Esophagus muscularis mucosa (tissue), 3 donors: ENCODE data around the gene LGALS3.

Source experiments
- POLR2A ChIP-seq: fragments of 450-650 bp; IDR thresholded peaks from one replicate; pipeline ENCODE4 v1.6.1; 2017; ENCODE audit warnings: antibody characterized with exemption, moderate library complexity, mild to moderate bottlenecking, low read depth
- POLR2AphosphoS5 ChIP-seq, 2 donors: sonication (generic); formaldehyde crosslinking; IDR thresholded peaks; one replicate each; pipeline ENCODE4 v1.6.1; 2017; ENCODE audit warnings: antibody characterized with exemption in 2 of 2
- TF ChIP-seq, protein P1 (sequence below), 3 experiments: fragments of 200-600 bp in 2 of 3; fragments of 450-650 bp in 1 of 3; sonication (generic) in 2 of 3; IDR thresholded peaks; one replicate each; pipeline ENCODE4 v1.5.1; 2017 to 2019; ENCODE audit warnings: antibody characterized with exemption in 3 of 3, mild to moderate bottlenecking in 2 of 3, moderate library complexity in 1 of 3

DNA sequence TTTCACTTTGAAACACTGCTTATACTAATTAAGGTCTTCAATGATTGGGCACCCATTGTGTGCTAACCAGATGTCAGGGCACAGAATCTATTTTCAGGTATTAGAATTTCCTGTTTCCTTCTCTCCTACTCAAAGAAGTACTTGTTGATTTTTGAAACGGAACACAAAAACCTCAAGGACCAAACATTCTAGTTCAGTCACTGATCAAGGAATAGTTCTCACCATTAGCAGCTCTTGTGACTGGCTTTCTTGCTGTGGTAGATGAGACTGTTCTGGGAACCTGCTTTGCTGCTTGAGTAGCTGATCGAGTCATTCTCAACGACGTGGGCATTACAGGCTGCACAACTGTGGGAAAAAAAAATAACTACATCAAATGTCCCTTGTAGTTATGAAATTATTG lies 51.4 kb downstream of the LGALS3 start:
- TF ChIP-seq, protein P1, sequence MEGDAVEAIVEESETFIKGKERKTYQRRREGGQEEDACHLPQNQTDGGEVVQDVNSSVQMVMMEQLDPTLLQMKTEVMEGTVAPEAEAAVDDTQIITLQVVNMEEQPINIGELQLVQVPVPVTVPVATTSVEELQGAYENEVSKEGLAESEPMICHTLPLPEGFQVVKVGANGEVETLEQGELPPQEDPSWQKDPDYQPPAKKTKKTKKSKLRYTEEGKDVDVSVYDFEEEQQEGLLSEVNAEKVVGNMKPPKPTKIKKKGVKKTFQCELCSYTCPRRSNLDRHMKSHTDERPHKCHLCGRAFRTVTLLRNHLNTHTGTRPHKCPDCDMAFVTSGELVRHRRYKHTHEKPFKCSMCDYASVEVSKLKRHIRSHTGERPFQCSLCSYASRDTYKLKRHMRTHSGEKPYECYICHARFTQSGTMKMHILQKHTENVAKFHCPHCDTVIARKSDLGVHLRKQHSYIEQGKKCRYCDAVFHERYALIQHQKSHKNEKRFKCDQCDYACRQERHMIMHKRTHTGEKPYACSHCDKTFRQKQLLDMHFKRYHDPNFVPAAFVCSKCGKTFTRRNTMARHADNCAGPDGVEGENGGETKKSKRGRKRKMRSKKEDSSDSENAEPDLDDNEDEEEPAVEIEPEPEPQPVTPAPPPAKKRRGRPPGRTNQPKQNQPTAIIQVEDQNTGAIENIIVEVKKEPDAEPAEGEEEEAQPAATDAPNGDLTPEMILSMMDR (IDR thresholded peaks at IDR 0.05), result no peak
- TF ChIP-seq POLR2A, result no peak
- TF ChIP-seq POLR2AphosphoS5 (IDR thresholded peaks at IDR 0.05), result no peak
